Uterus (tissue), 4 donors: ENCODE measurements around the gene LMNTD1. TPM values are rescaled to one million over a fixed set of nuclear protein-coding genes. Genes with fewer than 3 reads are reported as not detected.
"Not testable (repeated sequence)": the region's sequence is repeated elsewhere in the genome, so short reads cannot be mapped to it uniquely, and the experiment has no call there.

Experiments
- DNase-seq, 2 donors: peaks; one replicate each; pipeline ENCODE4 v3.0.0-alpha.2; 2019 to 2020
- H3K27ac ChIP-seq, 2 donors: fragments of 200-600 bp; sonication (generic); 1 replicate in 1 of 2; 2 replicates in 1 of 2; pipeline ENCODE4 v1.5.1; 2016 to 2018
- H3K27me3 ChIP-seq, 2 donors: fragments of 200-600 bp; sonication (generic); one replicate each; pipeline ENCODE4 v1.5.1; 2018 to 2019; ENCODE audit warnings: control low read depth in 1 of 2
- H3K36me3 ChIP-seq, 2 donors: fragments of 200-600 bp; sonication (generic); one replicate each; pipeline ENCODE4 v1.5.1; 2019; ENCODE audit warnings: control low read depth in 1 of 2
- H3K4me1 ChIP-seq, 2 donors: fragments of 200-600 bp; sonication (generic); one replicate each; pipeline ENCODE4 v1.5.1; 2018 to 2019; ENCODE audit warnings: control low read depth in 1 of 2
- H3K4me3 ChIP-seq, 2 donors: fragments of 200-600 bp; sonication (generic); 1 replicate in 1 of 2; 2 replicates in 1 of 2; pipeline ENCODE4 v1.5.1; 2018 to 2019; ENCODE audit warnings: mild to moderate bottlenecking in 1 of 2
- H3K9me3 ChIP-seq, 2 donors: fragments of 200-600 bp; sonication (generic); one replicate each; pipeline ENCODE4 v1.5.1; 2019; ENCODE audit warnings: control low read depth in 1 of 2
- CTCF ChIP-seq, 4 experiments: fragments of 200-600 bp in 2 of 4; fragments of 450-650 bp in 2 of 4; sonication (generic) in 2 of 4; IDR thresholded peaks; one replicate each; pipeline ENCODE4 v1.5.1; 2016 to 2019; ENCODE audit warnings: antibody characterized with exemption in 4 of 4, mild to moderate bottlenecking in 2 of 4, moderate library complexity in 1 of 4
- POLR2A ChIP-seq, 2 donors: fragments of 450-650 bp; IDR thresholded peaks; one replicate each; pipeline ENCODE4 v1.6.1; 2016; ENCODE audit warnings: antibody characterized with exemption in 2 of 2, mild to moderate bottlenecking in 1 of 2, moderate library complexity in 1 of 2
- intact Hi-C: fragments of 100-400 bp; cut with DNase I; formaldehyde crosslinking; loops from one replicate; pipeline ENCODE4 v1.15.1; 2023; ENCODE audit warnings: low total_unique reads
- total RNA-seq, 4 donors: library from RNA; depleted of rRNA in 3 of 4; stranded (reverse); fragments of >200 nt in 3 of 4; gene quantifications; one replicate each; pipeline versions ENCODE4 v1.1.0 to v1.2.4, GENCODE V29; 2014 to 2023
- donor health status: DM: yes; HTN: yes; CAD: no.

The LMNTD1 gene
- total RNA-seq, 4 donors from 2014 or later = 6.6 TPM; not detected in 3

GRCh38 chr12:25495331-25496097 is 57.6 kb downstream of the LMNTD1 start:
- intact Hi-C loops = no loop called here
- TF ChIP-seq CTCF (IDR thresholded peaks at IDR 0.05) (no peak), POLR2A (IDR thresholded peaks at IDR 0.05) (no peak)
- Histone ChIP-seq H3K27me3 (no peaks in the 10 kb centered on the region), H3K9me3 (no peaks in the 10 kb centered on the region), H3K4me1 (no peaks in the 10 kb centered on the region), H3K36me3 (no peaks in the 10 kb centered on the region), H3K4me3 (no peak overlapping the region), H3K27ac (no peak overlapping the region)
- DNase-seq = no peak

- TF ChIP-seq POLR2A (IDR thresholded peaks at IDR 0.05) (no peak), CTCF (IDR thresholded peaks at IDR 0.05) (no peak)
Measured at GRCh38 chr12:25494926-25495325, 58.2 kb downstream of the LMNTD1 start.

GRCh38 chr12:25493682-25494081 is 59.4 kb downstream of the LMNTD1 start:
- no peaks in the 10 kb centered on the region for H3K36me3 ChIP-seq
- intact Hi-C loops = no loop called here
- DNase-seq = no peak
- no peaks in the 10 kb centered on the region for H3K9me3 ChIP-seq
- H3K27me3 ChIP-seq = no peaks in the 10 kb centered on the region
- TF ChIP-seq CTCF (IDR thresholded peaks at IDR 0.05) = no peak
- TF ChIP-seq POLR2A (IDR thresholded peaks at IDR 0.05) = no peak
- no peak overlapping the region for H3K4me3 ChIP-seq
- no peak overlapping the region for H3K27ac ChIP-seq
- no peaks in the 10 kb centered on the region for H3K4me1 ChIP-seq

More at GRCh38 chr12:25494926-25495325, 58.2 kb downstream of the LMNTD1 start:
- Histone ChIP-seq H3K4me1 (no peaks in the 10 kb centered on the region), H3K4me3 (no peak overlapping the region), H3K27me3 (no peaks in the 10 kb centered on the region), H3K27ac (no peak overlapping the region), H3K9me3 (no peaks in the 10 kb centered on the region), H3K36me3 (no peaks in the 10 kb centered on the region)
- DNase-seq = no peak
- intact Hi-C loops = no loop called here

GRCh38 chr12:25491396-25492325 is 61.4 kb downstream of the LMNTD1 start:
- no peaks in the 10 kb centered on the region for H3K27me3 ChIP-seq
- no peak overlapping the region for H3K27ac ChIP-seq
- intact Hi-C loops = no loop called here
- TF ChIP-seq CTCF (IDR thresholded peaks at IDR 0.05) = no peak
- no peak for TF ChIP-seq POLR2A (IDR thresholded peaks at IDR 0.05)
- H3K36me3 ChIP-seq = no peaks in the 10 kb centered on the region
- H3K9me3 ChIP-seq = no peaks in the 10 kb centered on the region
- DNase-seq = no peak
- no peaks in the 10 kb centered on the region for H3K4me1 ChIP-seq
- H3K4me3 ChIP-seq = no peak overlapping the region

GRCh38 chr12:25488956-25489870 is 63.9 kb downstream of the LMNTD1 start:
- H3K27ac ChIP-seq, H3K9me3 ChIP-seq, H3K4me1 ChIP-seq, intact Hi-C loops, H3K27me3 ChIP-seq, H3K36me3 ChIP-seq, DNase-seq, H3K4me3 ChIP-seq: not testable (repeated sequence)
